Loucy (cell line): Measurements from ENCODE around the gene STPG4.

Source experiments
- EZH2phosphoT487 ChIP-seq: fragments of 200-600 bp; IDR thresholded peaks from 2 replicates; pipeline ENCODE4 v1.6.1; 2018; ENCODE audit warnings: antibody characterized with exemption, mild to moderate bottlenecking, moderate library complexity, borderline replicate concordance
- TF ChIP-seq, protein P1 (sequence below): fragments of 200-600 bp; sonication (generic); conservative IDR thresholded peaks from 2 replicates; pipeline ENCODE4 v1.5.1; 2014; ENCODE audit warnings: mild to moderate bottlenecking, antibody characterized with exemption, low read length

GRCh38 chr2:47194410-47194809 is 39.3 kb upstream of the STPG4 start:
- TF ChIP-seq, protein P1, sequence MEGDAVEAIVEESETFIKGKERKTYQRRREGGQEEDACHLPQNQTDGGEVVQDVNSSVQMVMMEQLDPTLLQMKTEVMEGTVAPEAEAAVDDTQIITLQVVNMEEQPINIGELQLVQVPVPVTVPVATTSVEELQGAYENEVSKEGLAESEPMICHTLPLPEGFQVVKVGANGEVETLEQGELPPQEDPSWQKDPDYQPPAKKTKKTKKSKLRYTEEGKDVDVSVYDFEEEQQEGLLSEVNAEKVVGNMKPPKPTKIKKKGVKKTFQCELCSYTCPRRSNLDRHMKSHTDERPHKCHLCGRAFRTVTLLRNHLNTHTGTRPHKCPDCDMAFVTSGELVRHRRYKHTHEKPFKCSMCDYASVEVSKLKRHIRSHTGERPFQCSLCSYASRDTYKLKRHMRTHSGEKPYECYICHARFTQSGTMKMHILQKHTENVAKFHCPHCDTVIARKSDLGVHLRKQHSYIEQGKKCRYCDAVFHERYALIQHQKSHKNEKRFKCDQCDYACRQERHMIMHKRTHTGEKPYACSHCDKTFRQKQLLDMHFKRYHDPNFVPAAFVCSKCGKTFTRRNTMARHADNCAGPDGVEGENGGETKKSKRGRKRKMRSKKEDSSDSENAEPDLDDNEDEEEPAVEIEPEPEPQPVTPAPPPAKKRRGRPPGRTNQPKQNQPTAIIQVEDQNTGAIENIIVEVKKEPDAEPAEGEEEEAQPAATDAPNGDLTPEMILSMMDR: no peak
- TF ChIP-seq EZH2phosphoT487: no peak
